Fibroblast of the aortic adventitia (primary cell): ENCODE data around the gene LRRC4B. TPM values are rescaled to one million over a fixed set of nuclear protein-coding genes. Genes with fewer than 3 reads are reported as not detected.

Experiments used
- DNase-seq: peaks from one replicate; pipeline ENCODE4 v3.0.0-alpha.2; 2010; ENCODE audit warnings: low read depth
- H3K4me3 ChIP-seq: 2 replicates; pipeline ENCODE4 v1.5.1; 2011; ENCODE audit warnings: low read depth, mild to moderate bottlenecking, control low read depth, low read length, moderate library complexity
- total RNA-seq: library from RNA; depleted of rRNA; stranded (reverse); fragments of >200 nt; gene quantifications from 2 replicates; pipeline ENCODE4 v1.2.3, GENCODE V29; 2012; ENCODE audit warnings: low replicate concordance
- TF ChIP-seq, protein P1 (sequence below): IDR thresholded peaks from 2 replicates; pipeline ENCODE4 v1.5.1; 2011; ENCODE audit warnings: mild to moderate bottlenecking, low read length, control low read depth, inconsistent platforms; ENCODE audit not compliant: insufficient read depth

The LRRC4B gene
- total RNA-seq, 1 donor, result not detected

DNA sequence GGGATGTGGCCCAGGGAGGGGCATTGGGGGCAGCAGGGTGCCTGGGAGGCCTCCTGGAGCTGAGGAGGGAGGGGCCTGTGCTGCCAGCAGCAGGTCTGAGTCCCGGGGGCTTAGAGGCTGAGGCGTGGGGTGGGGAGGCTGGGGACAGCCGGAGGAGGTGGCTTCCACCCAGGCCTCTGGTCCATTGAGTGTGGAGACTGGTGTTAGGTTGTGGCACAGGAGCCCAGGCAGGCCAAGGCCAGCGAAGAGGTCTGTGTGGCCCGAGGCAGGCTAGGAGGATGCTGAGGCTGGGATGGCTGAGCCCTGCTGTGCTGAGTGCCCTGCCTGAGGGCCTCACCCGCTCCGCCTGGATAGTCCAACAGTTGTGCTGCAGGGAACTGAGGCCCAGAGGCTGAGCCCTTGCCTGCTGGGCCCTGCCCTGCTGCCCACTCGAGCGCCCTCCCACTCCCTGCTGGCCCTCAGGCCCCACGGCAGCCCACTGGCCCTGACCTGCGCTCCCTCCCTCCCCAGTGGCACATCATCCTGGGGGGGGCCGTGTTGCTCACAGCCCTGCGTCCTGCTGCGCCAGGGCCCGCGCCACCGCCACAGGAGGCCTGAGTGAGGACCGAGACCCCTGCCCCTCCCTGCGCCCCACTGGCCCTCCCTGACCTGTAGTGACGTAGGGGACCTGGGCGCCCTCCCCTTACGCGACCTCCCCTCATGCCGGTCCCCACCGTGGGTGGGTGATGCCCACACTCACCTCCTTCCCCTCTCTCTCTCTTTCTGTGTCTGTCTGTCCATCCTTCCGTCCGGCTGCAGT lies 86.7 kb downstream of the LRRC4B start:
- no peak overlapping the region for H3K4me3 ChIP-seq
- no peak for DNase-seq
- TF ChIP-seq, protein P1, sequence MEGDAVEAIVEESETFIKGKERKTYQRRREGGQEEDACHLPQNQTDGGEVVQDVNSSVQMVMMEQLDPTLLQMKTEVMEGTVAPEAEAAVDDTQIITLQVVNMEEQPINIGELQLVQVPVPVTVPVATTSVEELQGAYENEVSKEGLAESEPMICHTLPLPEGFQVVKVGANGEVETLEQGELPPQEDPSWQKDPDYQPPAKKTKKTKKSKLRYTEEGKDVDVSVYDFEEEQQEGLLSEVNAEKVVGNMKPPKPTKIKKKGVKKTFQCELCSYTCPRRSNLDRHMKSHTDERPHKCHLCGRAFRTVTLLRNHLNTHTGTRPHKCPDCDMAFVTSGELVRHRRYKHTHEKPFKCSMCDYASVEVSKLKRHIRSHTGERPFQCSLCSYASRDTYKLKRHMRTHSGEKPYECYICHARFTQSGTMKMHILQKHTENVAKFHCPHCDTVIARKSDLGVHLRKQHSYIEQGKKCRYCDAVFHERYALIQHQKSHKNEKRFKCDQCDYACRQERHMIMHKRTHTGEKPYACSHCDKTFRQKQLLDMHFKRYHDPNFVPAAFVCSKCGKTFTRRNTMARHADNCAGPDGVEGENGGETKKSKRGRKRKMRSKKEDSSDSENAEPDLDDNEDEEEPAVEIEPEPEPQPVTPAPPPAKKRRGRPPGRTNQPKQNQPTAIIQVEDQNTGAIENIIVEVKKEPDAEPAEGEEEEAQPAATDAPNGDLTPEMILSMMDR, result no peak

DNA sequence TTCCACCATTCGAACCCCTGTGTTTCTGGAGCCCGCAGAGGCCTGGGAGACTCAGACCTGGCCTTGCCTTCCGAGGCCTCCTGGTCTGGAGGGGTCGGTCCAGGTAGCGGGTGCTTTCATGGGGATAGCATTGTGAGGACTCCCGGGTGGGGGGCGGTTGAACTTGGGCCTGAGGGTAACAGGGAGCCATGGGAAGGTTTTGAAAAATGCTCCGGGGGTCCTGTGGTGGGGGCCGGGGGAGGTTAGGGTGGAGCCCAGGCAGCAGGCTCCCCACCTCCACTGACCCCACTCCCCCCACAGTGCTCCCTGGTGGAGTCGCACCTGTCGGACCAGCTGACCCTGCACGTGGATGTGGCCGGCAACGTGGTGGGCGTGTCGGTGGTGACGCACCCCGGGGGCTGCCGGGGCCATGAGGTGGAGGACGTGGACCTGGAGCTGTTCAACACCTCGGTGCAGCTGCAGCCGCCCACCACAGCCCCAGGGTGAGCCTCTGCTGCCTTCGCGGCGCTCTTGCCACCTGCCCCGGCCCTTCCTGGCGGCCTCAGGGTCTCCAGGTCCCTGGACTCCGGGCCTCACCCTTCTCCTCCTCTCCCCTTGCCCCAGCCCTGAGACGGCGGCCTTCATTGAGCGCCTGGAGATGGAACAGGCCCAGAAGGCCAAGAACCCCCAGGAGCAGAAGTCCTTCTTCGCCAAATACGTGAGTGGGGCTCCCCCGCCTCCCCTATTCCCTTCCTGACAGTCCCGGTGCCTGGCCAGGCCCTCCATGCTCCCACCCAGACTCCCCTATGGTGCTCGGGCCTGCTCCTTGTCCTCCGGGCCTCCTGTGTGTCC lies 87.7 kb downstream of the LRRC4B start:
- no peak overlapping the region for H3K4me3 ChIP-seq
- no peak for DNase-seq
- TF ChIP-seq, protein P1, result no peak

DNA sequence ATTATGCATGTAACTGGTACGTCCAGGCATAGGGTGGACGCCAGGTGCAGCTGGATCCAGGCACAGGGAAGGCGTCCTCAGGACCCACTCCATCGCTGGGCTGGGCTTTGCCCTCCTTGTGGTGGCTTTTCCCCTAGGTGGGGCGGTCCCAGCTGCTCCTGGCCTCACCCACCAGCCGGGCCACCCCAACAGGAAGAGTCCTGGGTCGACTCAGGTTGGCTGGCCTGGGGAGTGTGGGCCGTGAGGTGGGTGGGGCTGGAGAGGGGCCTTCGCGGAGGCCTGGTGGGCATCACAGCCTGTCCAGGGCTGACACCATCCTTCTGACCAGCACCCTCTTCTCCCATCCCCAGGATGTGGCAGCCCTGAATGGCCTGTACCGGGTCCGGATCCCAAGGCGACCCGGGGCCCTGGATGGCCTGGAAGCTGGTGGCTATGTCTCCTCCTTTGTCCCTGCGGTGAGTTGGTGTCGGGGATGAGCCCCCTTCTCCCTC lies 88.4 kb downstream of the LRRC4B start:
- TF ChIP-seq, protein P1, result no peak
- no peak for DNase-seq
- H3K4me3 ChIP-seq, result no peak overlapping the region

DNA sequence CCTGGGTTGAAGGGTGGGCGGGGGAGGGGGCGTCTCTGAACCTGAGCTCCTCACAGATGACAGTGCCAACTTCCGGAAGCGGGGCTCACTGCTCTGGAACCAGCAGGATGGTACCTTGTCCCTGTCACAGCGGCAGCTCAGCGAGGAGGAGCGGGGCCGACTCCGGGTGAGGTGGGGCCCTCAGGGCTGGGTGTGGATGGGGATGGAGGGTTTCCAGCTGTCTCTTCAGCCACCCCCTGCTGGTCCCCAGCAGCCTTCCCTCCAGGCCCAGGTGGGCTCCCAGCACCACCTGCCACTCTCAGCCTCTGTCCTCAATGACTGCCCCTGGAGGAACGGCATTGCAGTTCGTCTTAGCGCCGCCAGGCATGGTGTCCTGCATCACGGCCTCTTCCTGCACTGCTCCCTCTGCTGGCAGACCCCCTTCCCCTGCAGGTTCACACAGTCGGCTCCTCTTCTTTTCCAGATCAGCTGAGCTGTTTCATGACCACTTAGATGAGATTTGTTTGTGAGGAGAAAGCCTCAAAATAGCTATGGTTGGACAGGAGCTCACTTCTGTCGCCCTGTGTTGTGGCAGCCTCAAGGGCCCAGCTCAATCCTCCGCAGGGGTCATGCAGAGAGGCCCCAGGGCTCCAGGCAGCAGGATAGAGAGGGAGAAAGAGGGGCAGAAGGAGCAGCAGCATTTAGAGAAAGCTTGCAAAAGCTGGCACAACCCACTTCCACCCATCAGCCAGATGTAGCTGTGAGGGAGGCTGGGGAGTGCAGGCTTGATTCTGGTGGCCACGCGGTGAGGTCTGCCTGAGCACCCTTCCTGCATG lies 89.1 kb downstream of the LRRC4B start:
- DNase-seq, result peak; percentile 51
- TF ChIP-seq, protein P1, result peak; percentile 77
- H3K4me3 ChIP-seq, result no peak overlapping the region

DNA sequence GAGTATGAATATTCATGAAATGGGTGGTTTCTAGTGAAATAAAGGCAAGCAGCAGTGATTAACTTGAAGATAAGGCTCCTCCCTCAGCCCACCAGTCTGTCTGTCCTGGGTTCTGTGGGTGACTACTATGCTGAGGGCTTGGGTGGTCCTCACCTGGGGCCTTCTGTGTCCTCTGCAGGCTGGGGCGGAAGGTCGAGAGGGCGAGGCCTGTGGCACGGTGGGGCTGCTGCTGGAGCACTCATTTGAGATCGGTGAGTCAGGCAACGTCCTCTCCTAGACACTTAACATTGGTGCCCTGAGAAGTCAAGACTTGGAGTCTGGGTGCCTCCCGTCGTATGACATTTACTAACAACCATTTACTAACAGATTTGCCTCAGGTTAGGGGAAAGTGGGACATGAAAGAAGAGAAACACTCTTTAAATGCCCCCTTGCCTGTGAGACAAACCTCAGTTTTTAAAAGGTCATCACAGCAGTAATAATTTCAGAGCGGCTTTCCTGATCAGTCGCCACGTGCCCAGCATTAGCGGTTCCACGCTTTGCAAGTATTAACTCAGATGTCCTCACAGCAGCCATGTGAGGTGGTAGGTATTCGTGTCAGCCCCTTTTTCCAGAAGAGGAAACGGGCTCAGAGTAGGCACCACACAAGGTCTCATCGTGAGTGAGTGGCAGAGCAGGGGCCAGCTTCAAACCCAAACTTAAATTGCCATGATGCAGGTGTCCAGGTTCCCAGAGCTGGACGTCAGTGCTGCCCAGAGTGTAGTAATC lies 90.3 kb downstream of the LRRC4B start:
- TF ChIP-seq, protein P1, result no peak
- no peak for DNase-seq
- H3K4me3 ChIP-seq, result no peak overlapping the region

DNA sequence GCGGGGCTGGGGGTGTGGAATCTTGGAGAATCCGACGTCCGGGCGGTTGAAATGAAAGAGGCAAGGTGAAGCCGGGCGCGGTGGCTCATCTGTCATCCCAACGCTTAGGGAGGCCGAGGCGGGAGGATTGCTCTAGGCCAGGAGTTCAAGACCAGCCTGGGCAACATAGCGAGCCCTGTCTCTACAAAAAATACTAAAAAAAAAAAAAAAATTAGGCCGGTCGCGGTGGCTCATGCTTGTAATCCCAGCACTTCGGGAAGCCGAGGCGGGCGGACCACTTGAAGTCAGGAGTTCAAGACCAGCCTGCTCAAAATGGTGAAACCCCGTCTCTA lies 91.4 kb downstream of the LRRC4B start:
- peak overlapping the region; percentile 97 for H3K4me3 ChIP-seq
- TF ChIP-seq, protein P1, result no peak
- DNase-seq, result no peak
